ENCODE data around the gene DISC1. TPM values are rescaled to one million over a fixed set of nuclear protein-coding genes. Genes with fewer than 3 reads are reported as not detected.

Gene DISC1
- total RNA-seq, 2 experiments from 2014 or later = 1.9 to 3.8 TPM

- H3K27me3 Mint-ChIP-seq = no peaks in the 10 kb centered on the region
- H3K4me3 Mint-ChIP-seq = no peak overlapping the region
- ChIA-PET CTCF (interaction anchor here (2.4 kb wide), 1 partner anchor 11 kb away, joined by 7 read pairs; no protein-coding TSS in a partner anchor), POLR2A (no interaction called here)
- H3K4me1 Mint-ChIP-seq = peaks cover 9% of the 10 kb centered on the region
- ATAC-seq (no peak), DNase-seq (no peak)
- H3K9me3 Mint-ChIP-seq (ENCODE audit: low read depth) = no peaks in the 10 kb centered on the region
- H3K27ac Mint-ChIP-seq = no peak overlapping the region
- intact Hi-C loops (cut with DNase I, micrococcal nuclease) = no loop called here
- H3K36me3 Mint-ChIP-seq (ENCODE audit: low read depth) = peaks cover 2% of the 10 kb centered on the region
Measured at GRCh38 chr1:231855926-231856325, 229.3 kb downstream of the DISC1 start.

GRCh38 chr1:231856426-231856825 is 229.8 kb downstream of the DISC1 start:
- Mint-ChIP-seq H3K36me3 (ENCODE audit: low read depth) (peaks cover 2% of the 10 kb centered on the region), H3K4me3 (no peak overlapping the region), H3K4me1 (peaks cover 10% of the 10 kb centered on the region), H3K27ac (no peak overlapping the region), H3K9me3 (ENCODE audit: low read depth) (no peaks in the 10 kb centered on the region), H3K27me3 (no peaks in the 10 kb centered on the region)
- intact Hi-C loops (cut with DNase I, micrococcal nuclease) = no loop called here
- no peak for ATAC-seq
- no peak for DNase-seq
- ChIA-PET POLR2A (no interaction called here), CTCF (interaction anchor here (2.4 kb wide), 1 partner anchor 11 kb away, joined by 7 read pairs; no protein-coding TSS in a partner anchor)

GRCh38 chr1:231856894-231857293 is 230.3 kb downstream of the DISC1 start:
- Mint-ChIP-seq H3K4me3 (no peak overlapping the region), H3K27ac (no peak overlapping the region), H3K27me3 (no peaks in the 10 kb centered on the region), H3K9me3 (ENCODE audit: low read depth) (no peaks in the 10 kb centered on the region), H3K36me3 (ENCODE audit: low read depth) (peaks cover 2% of the 10 kb centered on the region), H3K4me1 (peaks cover 10% of the 10 kb centered on the region)
- ChIA-PET POLR2A (no interaction called here), CTCF (no interaction called here)
- ATAC-seq (no peak), DNase-seq (no peak)
- intact Hi-C loops (cut with DNase I, micrococcal nuclease) = no loop called here

- Mint-ChIP-seq H3K27me3 (no peaks in the 10 kb centered on the region), H3K36me3 (ENCODE audit: low read depth) (no peaks in the 10 kb centered on the region), H3K9me3 (ENCODE audit: low read depth) (no peaks in the 10 kb centered on the region), H3K27ac (no peak overlapping the region), H3K4me3 (no peak overlapping the region), H3K4me1 (peaks cover 10% of the 10 kb centered on the region)
- ATAC-seq (no peak), DNase-seq (no peak)
- ChIA-PET POLR2A (no interaction called here), CTCF (no interaction called here)
- intact Hi-C loops (cut with DNase I, micrococcal nuclease) = no loop called here
Measured at GRCh38 chr1:231857609-231858135, 231.1 kb downstream of the DISC1 start.

- CTCF ChIA-PET = no interaction called here
Measured at GRCh38 chr1:231860221-231861088, 233.9 kb downstream of the DISC1 start.

GRCh38 chr1:231861541-231862481 is 235.2 kb downstream of the DISC1 start:
- intact Hi-C loops (cut with DNase I, micrococcal nuclease) = loop anchor here in 1 of 2 experiments (10.0 kb wide), 2 partner anchors 193 to 1163 kb away; no protein-coding TSS in a partner anchor
- CTCF ChIA-PET = interaction anchor here (0.7 to 1.3 kb wide), 3 partner anchors 105 to 1139 kb away, joined by 3 to 4 read pairs (median 3); no protein-coding TSS in a partner anchor

More at GRCh38 chr1:231860221-231861088, 233.9 kb downstream of the DISC1 start:
- no peak for ATAC-seq
- Mint-ChIP-seq H3K4me3 (no peak overlapping the region), H3K9me3 (ENCODE audit: low read depth) (no peaks in the 10 kb centered on the region), H3K27ac (no peak overlapping the region), H3K36me3 (ENCODE audit: low read depth) (no peaks in the 10 kb centered on the region), H3K27me3 (no peaks in the 10 kb centered on the region), H3K4me1 (peaks cover 10% of the 10 kb centered on the region)
- POLR2A ChIA-PET = interaction anchor here (0.6 to 0.7 kb wide), 2 partner anchors 452 to 678 kb away, joined by 7 to 8 read pairs; no protein-coding TSS in a partner anchor
- intact Hi-C loops (cut with DNase I, micrococcal nuclease) = loop anchor here in 1 of 2 experiments (10.0 kb wide), 2 partner anchors 194 to 1164 kb away; no protein-coding TSS in a partner anchor
- DNase-seq = no peak

GRCh38 chr1:231862611-231863010 is 236.0 kb downstream of the DISC1 start:
- intact Hi-C loops (cut with DNase I, micrococcal nuclease) = loop anchor here in 1 of 2 experiments (10.0 kb wide), 2 partner anchors 192 to 1162 kb away; no protein-coding TSS in a partner anchor
- Mint-ChIP-seq H3K9me3 (ENCODE audit: low read depth) (no peaks in the 10 kb centered on the region), H3K4me3 (no peak overlapping the region), H3K4me1 (peaks cover 14% of the 10 kb centered on the region), H3K36me3 (ENCODE audit: low read depth) (no peaks in the 10 kb centered on the region), H3K27me3 (no peaks in the 10 kb centered on the region), H3K27ac (no peak overlapping the region)
- ChIA-PET POLR2A (no interaction called here), CTCF (interaction anchor here (1.3 kb wide), 1 partner anchor 106 kb away, joined by 4 read pairs; no protein-coding TSS in a partner anchor)
- DNase-seq (no peak), ATAC-seq (no peak)

More at GRCh38 chr1:231861541-231862481, 235.2 kb downstream of the DISC1 start:
- ATAC-seq (no peak), DNase-seq (no peak)
- POLR2A ChIA-PET = no interaction called here
- H3K9me3 Mint-ChIP-seq (ENCODE audit: low read depth) = no peaks in the 10 kb centered on the region
- peaks cover 13% of the 10 kb centered on the region for H3K4me1 Mint-ChIP-seq
- no peaks in the 10 kb centered on the region for H3K36me3 Mint-ChIP-seq (ENCODE audit: low read depth)
- H3K27ac Mint-ChIP-seq = no peak overlapping the region
- no peak overlapping the region for H3K4me3 Mint-ChIP-seq
- no peaks in the 10 kb centered on the region for H3K27me3 Mint-ChIP-seq

GRCh38 chr1:231865331-231865730 is 238.7 kb downstream of the DISC1 start:
- Mint-ChIP-seq H3K9me3 (ENCODE audit: low read depth) (no peaks in the 10 kb centered on the region), H3K4me1 (peaks cover 22% of the 10 kb centered on the region), H3K27me3 (no peaks in the 10 kb centered on the region), H3K27ac (no peak overlapping the region), H3K36me3 (ENCODE audit: low read depth) (no peaks in the 10 kb centered on the region), H3K4me3 (no peak overlapping the region)
- no peak for DNase-seq
- no peak for ATAC-seq
- CTCF ChIA-PET = interaction anchor here (1.4 to 1.7 kb wide), 2 partner anchors 49 to 304 kb away, joined by 3 read pairs; no protein-coding TSS in a partner anchor
- intact Hi-C loops (cut with DNase I, micrococcal nuclease) = loop anchor here (5.0 to 10.0 kb wide), 6 partner anchors 67 to 1159 kb away; no protein-coding TSS in a partner anchor
- POLR2A ChIA-PET = no interaction called here

- intact Hi-C loops (cut with DNase I, micrococcal nuclease) = loop anchor here (1.0 to 10.0 kb wide), 8 partner anchors 66 to 1158 kb away; partner anchors contain the start of gene SIPA1L2 (in 1 of the 2)
- Mint-ChIP-seq H3K27me3 (no peaks in the 10 kb centered on the region), H3K36me3 (ENCODE audit: low read depth) (no peaks in the 10 kb centered on the region), H3K27ac (no peak overlapping the region), H3K4me1 (peaks cover 26% of the 10 kb centered on the region), H3K4me3 (no peak overlapping the region), H3K9me3 (ENCODE audit: low read depth) (no peaks in the 10 kb centered on the region)
- CTCF ChIA-PET = interaction anchor here (0.5 to 5.3 kb wide), 14 partner anchors 10 to 1054 kb away, joined by 3 to 22 read pairs (median 3); no protein-coding TSS in a partner anchor
- DNase-seq (peak; percentile 77), ATAC-seq (peak; percentile 36)
- POLR2A ChIA-PET = no interaction called here
Measured at GRCh38 chr1:231866392-231867331, 240.1 kb downstream of the DISC1 start.

- Mint-ChIP-seq H3K36me3 (ENCODE audit: low read depth) (no peaks in the 10 kb centered on the region), H3K4me3 (no peak overlapping the region), H3K27ac (no peak overlapping the region), H3K4me1 (peaks cover 35% of the 10 kb centered on the region), H3K27me3 (no peaks in the 10 kb centered on the region), H3K9me3 (ENCODE audit: low read depth) (no peaks in the 10 kb centered on the region)
- POLR2A ChIA-PET = interaction anchor here (0.6 kb wide), 1 partner anchor 503 kb away, joined by 4 read pairs; no protein-coding TSS in a partner anchor
- ATAC-seq (no peak), DNase-seq (no peak)
- intact Hi-C loops (cut with DNase I, micrococcal nuclease) = loop anchor here (2.0 to 10.0 kb wide), 7 partner anchors 65 to 1157 kb away; no protein-coding TSS in a partner anchor
- CTCF ChIA-PET = interaction anchor here (0.6 to 5.3 kb wide), 14 partner anchors 9 to 1446 kb away, joined by 3 to 22 read pairs (median 3); no protein-coding TSS in a partner anchor
Measured at GRCh38 chr1:231867607-231868006, 241.0 kb downstream of the DISC1 start.

All from activated CD4-positive, alpha-beta T cell treated with anti-CD3 and anti-CD28 coated beads for 36 hours (primary cell).